ENCODE results near the gene FAM228A.

Gene FAM228A

DNA sequence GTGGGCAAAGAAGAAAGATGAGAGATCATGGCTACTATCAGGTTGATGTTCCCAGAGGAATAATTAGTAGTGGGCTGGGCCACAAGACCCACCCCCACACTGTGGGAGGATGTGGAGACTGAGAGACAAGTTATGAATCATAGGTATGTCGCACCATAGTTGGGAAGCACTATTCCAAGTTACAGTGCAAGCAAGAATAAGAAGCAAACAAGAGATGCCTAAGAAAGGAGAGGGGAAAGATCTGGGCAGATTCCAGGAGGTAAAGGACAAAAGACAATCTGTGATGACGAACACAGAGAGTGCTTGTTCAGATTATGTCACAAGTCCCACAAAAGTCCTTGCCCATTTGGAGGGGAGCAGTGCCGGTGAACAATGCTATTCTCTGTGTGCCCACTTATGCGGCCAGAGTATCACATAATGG is 56.6 kb downstream of the FAM228A start:
- no peak for DNase-seq

DNA sequence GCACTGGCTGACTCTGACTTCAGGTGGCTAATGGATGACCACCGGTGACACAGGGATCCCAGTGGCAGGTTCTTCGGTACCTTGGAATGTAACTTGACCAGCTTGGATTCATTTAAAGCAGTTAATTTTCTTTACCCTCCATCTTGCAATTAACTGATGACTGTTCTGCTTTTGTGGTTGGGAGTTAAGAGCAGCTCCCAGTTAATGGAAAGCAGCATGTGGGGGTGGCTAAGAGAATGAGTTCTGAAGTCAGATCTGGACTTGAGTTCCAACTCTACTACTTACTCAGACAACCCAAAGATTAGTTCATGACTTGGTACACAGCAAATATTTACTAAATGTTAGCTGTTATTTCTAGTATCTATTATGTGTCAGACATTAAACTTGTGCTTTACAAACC is 58.5 kb downstream of the FAM228A start:
- DNase-seq: no peak

DNA sequence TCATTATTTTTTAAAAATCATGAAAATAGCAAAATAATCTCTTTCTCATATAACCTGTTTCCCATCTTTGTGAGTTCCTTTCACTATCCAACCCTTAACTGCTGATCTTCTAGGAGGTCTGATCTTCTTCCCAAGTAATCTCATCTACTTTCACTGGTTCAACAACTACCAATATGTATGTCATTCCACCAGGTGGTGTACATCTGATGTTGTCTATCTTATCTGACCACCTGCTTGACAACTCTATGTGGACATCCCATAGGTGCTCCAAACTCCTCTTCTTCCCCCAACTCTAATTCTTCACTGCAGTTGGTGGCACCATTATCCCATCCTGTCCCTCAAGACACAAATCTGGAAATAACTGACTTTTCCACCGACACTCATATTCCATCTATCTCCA is 62.5 kb downstream of the FAM228A start:
- no peak for DNase-seq

DNA sequence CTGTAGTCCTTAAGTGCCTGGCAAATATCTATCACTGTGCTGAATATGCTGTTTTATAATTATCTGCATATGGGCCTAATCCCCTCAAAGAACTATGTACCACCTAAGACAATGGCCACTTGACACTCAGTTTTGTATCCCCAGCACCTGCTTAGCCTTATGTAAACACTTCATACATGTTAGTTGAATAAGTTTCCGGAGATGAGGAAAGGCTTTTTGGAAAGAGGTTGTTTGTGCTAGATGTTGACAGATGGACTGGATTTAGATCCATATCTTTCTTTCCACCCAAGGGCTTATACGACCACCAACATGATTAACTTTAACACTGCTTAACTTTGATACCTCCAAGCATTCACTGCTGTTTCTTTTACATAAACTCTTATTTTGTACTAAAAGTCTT is 63.3 kb downstream of the FAM228A start:
- DNase-seq: peak; percentile 70

DNA sequence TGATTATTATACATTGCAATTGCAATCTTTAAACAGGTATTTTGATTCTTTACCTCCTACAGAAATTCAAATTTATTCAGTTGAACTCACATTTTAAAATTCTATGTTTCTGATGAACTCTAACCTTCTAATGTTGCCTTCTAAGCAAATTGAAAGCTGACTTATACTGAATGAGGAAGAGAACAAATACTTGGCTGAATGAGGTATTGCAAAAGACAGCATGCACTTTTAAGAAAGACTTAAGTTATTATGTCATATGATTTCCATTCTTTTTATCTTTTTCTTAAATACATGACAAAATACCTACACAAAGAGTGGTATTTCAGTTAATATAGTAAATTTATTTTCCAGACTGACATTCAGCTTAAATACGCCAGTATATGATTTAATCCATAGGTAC is 64.7 kb downstream of the FAM228A start:
- no peak for DNase-seq

All from NCI-H1105 (cell line).